AG10803 (cell line): ENCODE measurements around the gene GAS5.

Experiments
- DNase-seq: peaks from one replicate; pipeline ENCODE4 v3.0.0; 2010; ENCODE audit warnings: low read depth
- H3K4me3 ChIP-seq: 2 replicates; pipeline ENCODE4 v1.5.1; 2011; ENCODE audit warnings: mild to moderate bottlenecking, low read length, control low read depth
- CTCF ChIP-seq: conservative IDR thresholded peaks from 2 replicates; pipeline ENCODE4 v1.5.1; 2011; ENCODE audit warnings: mild to moderate bottlenecking, low read length, control low read depth, inconsistent platforms

Gene GAS5

GRCh38 chr1:173857363-173857917, 10.3 kb downstream of the GAS5 start:
- no peak for TF ChIP-seq CTCF
- no peak for DNase-seq
- H3K4me3 ChIP-seq: no peak overlapping the region

GRCh38 chr1:173856903-173857302, 10.9 kb downstream of the GAS5 start:
- TF ChIP-seq CTCF: no peak
- DNase-seq: no peak
- no peak overlapping the region for H3K4me3 ChIP-seq

- TF ChIP-seq CTCF: no peak
- no peak overlapping the region for H3K4me3 ChIP-seq
- DNase-seq: no peak
Measured at GRCh38 chr1:173856014-173856413, 11.8 kb downstream of the GAS5 start.

GRCh38 chr1:173853074-173853473, 14.7 kb downstream of the GAS5 start:
- peak; percentile 61 for DNase-seq
- no peak overlapping the region for H3K4me3 ChIP-seq
- no peak for TF ChIP-seq CTCF

GRCh38 chr1:173852105-173852504, 15.7 kb downstream of the GAS5 start:
- H3K4me3 ChIP-seq: no peak overlapping the region
- no peak for DNase-seq
- TF ChIP-seq CTCF: no peak

- H3K4me3 ChIP-seq: no peak overlapping the region
- DNase-seq: no peak
- TF ChIP-seq CTCF: no peak
Measured at GRCh38 chr1:173832748-173833147, 35.0 kb downstream of the GAS5 start.

GRCh38 chr1:173827611-173828010, 40.2 kb downstream of the GAS5 start:
- no peak for TF ChIP-seq CTCF
- no peak overlapping the region for H3K4me3 ChIP-seq
- DNase-seq: no peak
